GM12874 (cell line): Measurements from ENCODE around the gene ADCY5.

Experiments
- CTCF ChIP-seq: IDR thresholded peaks from 2 replicates; pipeline ENCODE4 v1.5.1; 2011; ENCODE audit warnings: low read depth, mild to moderate bottlenecking, control low read depth, low read length, moderate library complexity; ENCODE audit not compliant: insufficient read depth

Gene ADCY5

GRCh38 chr3:123446610-123447109 lies 2.2 kb downstream of the ADCY5 start:
- TF ChIP-seq CTCF = no peak

GRCh38 chr3:123446210-123446609 lies 2.7 kb downstream of the ADCY5 start:
- TF ChIP-seq CTCF = no peak

GRCh38 chr3:123445702-123446101 lies 3.2 kb downstream of the ADCY5 start:
- no peak for TF ChIP-seq CTCF

- TF ChIP-seq CTCF = no peak
These were observed 4.1 kb downstream of the ADCY5 start for GRCh38 chr3:123444744-123445143.

- no peak for TF ChIP-seq CTCF
These were observed 4.9 kb downstream of the ADCY5 start for GRCh38 chr3:123444023-123444422.

- no peak for TF ChIP-seq CTCF
These were observed 6.0 kb downstream of the ADCY5 start for GRCh38 chr3:123442908-123443307.

- no peak for TF ChIP-seq CTCF
These were observed 6.8 kb downstream of the ADCY5 start for GRCh38 chr3:123442125-123442524.
